ENCODE measurements around the gene ZSWIM6. TPM values are rescaled to one million over a fixed set of nuclear protein-coding genes. Genes with fewer than 3 reads are reported as not detected.

The ZSWIM6 gene
- total and polyA plus RNA-seq, 2 of the 4 experiments (the other 2 are of a cell fraction): 10.8 to 14.1 TPM

DNA sequence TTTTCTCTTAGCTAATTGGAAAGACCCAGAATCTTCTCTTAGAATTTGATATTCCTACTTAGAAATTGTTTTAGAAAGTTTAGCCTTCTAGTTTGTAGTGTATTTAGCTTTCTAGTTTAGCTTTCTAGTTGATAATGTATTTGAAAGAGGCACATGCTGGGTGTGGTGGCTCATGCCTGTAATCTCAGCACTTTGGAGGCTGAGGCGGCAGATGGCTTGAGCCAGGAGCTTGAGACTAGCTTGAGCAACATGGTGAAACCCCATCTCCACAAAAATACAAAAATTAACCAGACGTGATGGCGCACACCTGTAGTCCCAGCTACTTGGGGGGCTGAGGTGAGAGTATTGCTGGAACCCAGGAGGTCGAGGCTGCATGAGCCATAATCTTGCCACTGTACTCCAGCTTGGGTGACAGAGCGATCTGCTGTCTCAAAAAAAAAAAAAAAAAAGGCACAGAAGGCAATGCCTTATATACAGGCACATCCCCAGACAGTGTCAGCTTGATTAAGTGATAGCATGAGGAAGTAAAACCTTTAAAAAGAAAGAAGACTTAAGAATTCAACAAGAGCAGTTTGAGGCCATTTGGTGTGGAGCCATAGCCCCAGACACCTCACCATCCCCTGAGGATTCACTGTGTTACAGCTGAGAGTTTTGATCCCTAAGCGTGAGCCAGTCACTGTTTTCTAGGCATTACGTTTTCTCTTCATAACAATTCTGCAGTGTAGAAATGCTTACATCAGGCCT lies 34.6 kb downstream of the ZSWIM6 start:
- Histone ChIP-seq H4K20me1 (ENCODE audit: insufficient read depth, low read length) (peaks cover 80% of the 10 kb centered on the region), H3K27me3 (ENCODE audit: control insufficient read depth, insufficient read depth, low read length) (no peaks in the 10 kb centered on the region), H3K4me2 (ENCODE audit: low read depth, low read length) (no peak overlapping the region), H2AFZ (replicated peaks; ENCODE audit: low read length, poor library complexity) (no peak overlapping the region), H3K9me3 (ENCODE audit: control insufficient read depth, insufficient read depth, low read length) (no peaks in the 10 kb centered on the region), H4K5ac (ENCODE audit: low read depth, low read length) (no peak overlapping the region), H3K9ac (ENCODE audit: low read depth, low read length) (no peak overlapping the region), H3K4me1 (ENCODE audit: control insufficient read depth, insufficient read depth, low read length) (peaks cover 5% of the 10 kb centered on the region), H2BK5ac (ENCODE audit: low read depth, low read length, poor library complexity, severe bottlenecking) (no peak overlapping the region), H2AK9ac (replicated peaks; ENCODE audit: low read depth, low read length, poor library complexity) (no peak overlapping the region), H3K4ac (ENCODE audit: low read depth, low read length) (no peak overlapping the region), H3K79me1 (ENCODE audit: low read depth in 1 of 2, low read length in 2 of 2) (peaks cover 36 to 76% of the 10 kb centered on the region in 2 experiments), H3K4me3 (ENCODE audit: insufficient read depth, low read depth, low read length) (no peak overlapping the region), H3K27ac (ENCODE audit: insufficient read depth, low read length) (no peak overlapping the region), H3K9me1 (ENCODE audit: insufficient read depth, low read length) (peaks cover 3% of the 10 kb centered on the region), H2BK120ac (ENCODE audit: low read depth, low read length) (no peak overlapping the region), H2BK20ac (ENCODE audit: low read depth, low read length) (no peak overlapping the region), H4K91ac (ENCODE audit: insufficient read depth, low read depth, low read length) (no peak overlapping the region), H3K14ac (replicated peaks; ENCODE audit: low read depth, low read length) (no peak overlapping the region), H2AK5ac (ENCODE audit: low read depth, low read length) (no peak overlapping the region), H3K23ac (ENCODE audit: low read depth, low read length) (no peak overlapping the region), H3K56ac (ENCODE audit: extremely low read depth, insufficient read depth, low read length) (no peak overlapping the region), H3K18ac (ENCODE audit: low read depth, low read length) (no peak overlapping the region), H3K36me3 (ENCODE audit: control insufficient read depth, insufficient read depth, low read length) (peaks cover 2% of the 10 kb centered on the region; the same call in 1 of the 2 replicates), H2BK15ac (ENCODE audit: low read depth, low read length) (no peak overlapping the region), H4K8ac (ENCODE audit: low read depth in 2 of 2, low read length in 2 of 2) (no peak overlapping the region)
- WGBS, 2 experiments (ENCODE audit: extremely low coverage in 2 of 2, insufficient read length in 1 of 2): no CpG with 5 or more reads among the region's 7 CpGs
- no peak for DNase-seq
- TF ChIP-seq BHLHE40 (IDR thresholded peaks at IDR 0.05; ENCODE audit: low read depth, low read length): no peak
- TF ChIP-seq RFX5 (IDR thresholded peaks at IDR 0.05; ENCODE audit: low read depth, low read length): no peak
- no peak for TF ChIP-seq CHD1 (IDR thresholded peaks at IDR 0.05; ENCODE audit: low read depth, low read length)
- TF ChIP-seq MXI1 (IDR thresholded peaks at IDR 0.05; ENCODE audit: borderline replicate concordance, low read depth, low read length): no peak
- TF ChIP-seq USF2 (IDR thresholded peaks at IDR 0.05; ENCODE audit: low read depth, low read length): no peak
- TF ChIP-seq SMC3 (IDR thresholded peaks at IDR 0.05; ENCODE audit: low read depth, low read length): no peak
- TF ChIP-seq, protein P1, sequence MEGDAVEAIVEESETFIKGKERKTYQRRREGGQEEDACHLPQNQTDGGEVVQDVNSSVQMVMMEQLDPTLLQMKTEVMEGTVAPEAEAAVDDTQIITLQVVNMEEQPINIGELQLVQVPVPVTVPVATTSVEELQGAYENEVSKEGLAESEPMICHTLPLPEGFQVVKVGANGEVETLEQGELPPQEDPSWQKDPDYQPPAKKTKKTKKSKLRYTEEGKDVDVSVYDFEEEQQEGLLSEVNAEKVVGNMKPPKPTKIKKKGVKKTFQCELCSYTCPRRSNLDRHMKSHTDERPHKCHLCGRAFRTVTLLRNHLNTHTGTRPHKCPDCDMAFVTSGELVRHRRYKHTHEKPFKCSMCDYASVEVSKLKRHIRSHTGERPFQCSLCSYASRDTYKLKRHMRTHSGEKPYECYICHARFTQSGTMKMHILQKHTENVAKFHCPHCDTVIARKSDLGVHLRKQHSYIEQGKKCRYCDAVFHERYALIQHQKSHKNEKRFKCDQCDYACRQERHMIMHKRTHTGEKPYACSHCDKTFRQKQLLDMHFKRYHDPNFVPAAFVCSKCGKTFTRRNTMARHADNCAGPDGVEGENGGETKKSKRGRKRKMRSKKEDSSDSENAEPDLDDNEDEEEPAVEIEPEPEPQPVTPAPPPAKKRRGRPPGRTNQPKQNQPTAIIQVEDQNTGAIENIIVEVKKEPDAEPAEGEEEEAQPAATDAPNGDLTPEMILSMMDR (conservative IDR thresholded peaks at IDR 0.05; ENCODE audit: low read depth, low read length): no peak
- TF ChIP-seq MAZ (IDR thresholded peaks at IDR 0.05; ENCODE audit: borderline replicate concordance, low read depth, low read length): no peak
- TF ChIP-seq POLR2A (IDR thresholded peaks at IDR 0.05; ENCODE audit: low read depth, low read length): no peak
- no peak for TF ChIP-seq NFE2L2 (IDR thresholded peaks at IDR 0.05; ENCODE audit: low read depth, low read length)
- no peak for TF ChIP-seq FOS (IDR thresholded peaks at IDR 0.05; ENCODE audit: low read depth, low read length)
- no peak for TF ChIP-seq RAD21 (IDR thresholded peaks at IDR 0.05; ENCODE audit: low read length)
- no peak for TF ChIP-seq RCOR1 (IDR thresholded peaks at IDR 0.05; ENCODE audit: insufficient replicate concordance, low read length)
- no peak for TF ChIP-seq CEBPB (IDR thresholded peaks at IDR 0.05; ENCODE audit: low read depth, low read length)
- TF ChIP-seq, protein P2, sequence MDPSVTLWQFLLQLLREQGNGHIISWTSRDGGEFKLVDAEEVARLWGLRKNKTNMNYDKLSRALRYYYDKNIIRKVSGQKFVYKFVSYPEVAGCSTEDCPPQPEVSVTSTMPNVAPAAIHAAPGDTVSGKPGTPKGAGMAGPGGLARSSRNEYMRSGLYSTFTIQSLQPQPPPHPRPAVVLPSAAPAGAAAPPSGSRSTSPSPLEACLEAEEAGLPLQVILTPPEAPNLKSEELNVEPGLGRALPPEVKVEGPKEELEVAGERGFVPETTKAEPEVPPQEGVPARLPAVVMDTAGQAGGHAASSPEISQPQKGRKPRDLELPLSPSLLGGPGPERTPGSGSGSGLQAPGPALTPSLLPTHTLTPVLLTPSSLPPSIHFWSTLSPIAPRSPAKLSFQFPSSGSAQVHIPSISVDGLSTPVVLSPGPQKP (IDR thresholded peaks at IDR 0.05; ENCODE audit: borderline replicate concordance, low read depth, low read length): no peak
- intact Hi-C loops (cut with micrococcal nuclease): no loop called here
- CTCF ChIA-PET: no interaction called here
- dilution Hi-C loops (cut with HindIII; ENCODE audit: low sequenced_read_pairs, unreplicated experiment): no loop called here
- BruUV-seq (replicated peaks): no TSS peak
- POLR2A ChIA-PET (ENCODE audit: unreplicated experiment): no interaction called here
- no peak for ATAC-seq (ENCODE audit: low read depth)
- in situ Hi-C loops (cut with MboI; ENCODE audit: low sequenced_read_pairs): no loop called here
